Smooth muscle cell (in vitro differentiated cells): ENCODE measurements around the gene KCNQ5. TPM values are rescaled to one million over a fixed set of nuclear protein-coding genes. Genes with fewer than 3 reads are reported as not detected.

ENCODE experiments used
- DNase-seq: peaks from one replicate; lab custom pipeline; 2025; ENCODE audit not compliant: unreplicated experiment; lab: John Stamatoyannopoulos, UW
- H2AFZ ChIP-seq: fragments of 200-600 bp; sonication (generic); 2 replicates; pipeline ENCODE4 v1.6.0; 2016; ENCODE audit warnings: antibody characterized with exemption, low read depth, mild to moderate bottlenecking
- H3F3A ChIP-seq: fragments of 200-600 bp; sonication (generic); 2 replicates; pipeline ENCODE4 v1.6.0; 2017; ENCODE audit warnings: antibody characterized with exemption, low read depth
- H3K27ac ChIP-seq: fragments of 200-600 bp; sonication (generic); 2 replicates; pipeline ENCODE4 v1.5.1; 2016; ENCODE audit warnings: low read depth, mild to moderate bottlenecking
- H3K27me3 ChIP-seq: fragments of 200-600 bp; sonication (generic); 2 replicates; pipeline ENCODE4 v1.6.1; 2016; ENCODE audit warnings: low read depth, mild to moderate bottlenecking
- H3K36me3 ChIP-seq: fragments of 200-600 bp; sonication (generic); 2 replicates; pipeline ENCODE4 v1.5.1; 2016; ENCODE audit warnings: low read depth
- H3K4me1 ChIP-seq: fragments of 200-600 bp; sonication (generic); 2 replicates; pipeline ENCODE4 v1.5.1; 2016; ENCODE audit warnings: low read depth
- H3K4me2 ChIP-seq: fragments of 200-600 bp; sonication (generic); 2 replicates; pipeline ENCODE4 v1.6.0; 2016; ENCODE audit warnings: mild to moderate bottlenecking
- H3K4me3 ChIP-seq: fragments of 200-600 bp; sonication (generic); 2 replicates; pipeline ENCODE4 v1.5.1; 2016; ENCODE audit warnings: mild to moderate bottlenecking
- H3K79me2 ChIP-seq: fragments of 200-600 bp; sonication (generic); 2 replicates; pipeline ENCODE4 v1.6.0; 2016; ENCODE audit warnings: low read depth, mild to moderate bottlenecking
- H3K9ac ChIP-seq: fragments of 200-600 bp; sonication (generic); 2 replicates; pipeline ENCODE4 v1.6.0; 2016; ENCODE audit warnings: low read depth
- H3K9me3 ChIP-seq: fragments of 200-600 bp; sonication (generic); replicated peaks from 2 replicates; pipeline ENCODE4 v1.5.1; 2016; ENCODE audit warnings: low read depth
- H4K20me1 ChIP-seq: fragments of 200-600 bp; sonication (generic); 2 replicates; pipeline ENCODE4 v1.6.0; 2016; ENCODE audit warnings: low read depth
- CTCF ChIP-seq: fragments of 200-600 bp; sonication (generic); IDR thresholded peaks from 2 replicates; pipeline ENCODE4 v1.5.1; 2017; ENCODE audit warnings: borderline replicate concordance, mild to moderate bottlenecking, antibody characterized with exemption; ENCODE audit not compliant: insufficient read depth, poor library complexity, severe bottlenecking
- WGBS: methylation state at CpG from one replicate; pipeline ENCODE4 v1.1.7; 2016; ENCODE audit warnings: low lambda C conversion rate; 5-methylcytosine and 5-hydroxymethylcytosine counted together
- polyA plus RNA-seq: library from polyadenylated mRNA; unstranded; fragments of >200 nt; fragmentation: Nextera tagmentation; extraction: Ambion mirVana; gene quantifications from 2 replicates; pipeline ENCODE4 v1.2.1, GENCODE V29; 2016
- total RNA-seq: library from RNA; depleted of rRNA; stranded (reverse); fragments of >200 nt; gene quantifications from 2 replicates; pipeline ENCODE4 v1.2.3, GENCODE V29; 2014

Gene KCNQ5
- total and polyA plus RNA-seq, 2 experiments from 2014 or later, result 1.2 to 2.0 TPM

- H3F3A ChIP-seq, result peaks cover 17% of the 10 kb centered on the region
- H3K4me2 ChIP-seq, result peak overlapping the region; percentile 81
- WGBS, result 69% methylated on average over 1 of the region's 1 CpG
- H3K27ac ChIP-seq, result peak overlapping the region; percentile 84
- no peak overlapping the region for H3K9ac ChIP-seq
- no peak for TF ChIP-seq CTCF
- H3K9me3 ChIP-seq, result no peaks in the 10 kb centered on the region
- no peaks in the 10 kb centered on the region for H3K36me3 ChIP-seq
- no peaks in the 10 kb centered on the region for H4K20me1 ChIP-seq
- no peak overlapping the region for H3K4me3 ChIP-seq
- no peak overlapping the region for H2AFZ ChIP-seq
- H3K79me2 ChIP-seq, result no peaks in the 10 kb centered on the region
- H3K4me1 ChIP-seq, result peaks cover 13% of the 10 kb centered on the region
- DNase-seq, result no peak
- no peaks in the 10 kb centered on the region for H3K27me3 ChIP-seq
Observed at GRCh38 chr6:73078333-73078862, 456.5 kb downstream of the KCNQ5 start.

GRCh38 chr6:73078908-73079610 is 457.2 kb downstream of the KCNQ5 start:
- Histone ChIP-seq H3K9ac (no peak overlapping the region), H3K79me2 (no peaks in the 10 kb centered on the region), H2AFZ (no peak overlapping the region), H3K27ac (peak overlapping the region; percentile 84), H3F3A (peaks cover 17% of the 10 kb centered on the region), H3K9me3 (no peaks in the 10 kb centered on the region), H3K4me3 (no peak overlapping the region), H3K4me2 (peak overlapping the region; percentile 81), H3K27me3 (no peaks in the 10 kb centered on the region), H3K4me1 (peaks cover 13% of the 10 kb centered on the region), H3K36me3 (no peaks in the 10 kb centered on the region), H4K20me1 (no peaks in the 10 kb centered on the region)
- WGBS, result 80% methylated on average over 5 of the region's 5 CpGs
- no peak for TF ChIP-seq CTCF
- no peak for DNase-seq

- DNase-seq, result no peak
Observed at GRCh38 chr6:73079611-73079955, 457.7 kb downstream of the KCNQ5 start.

More at GRCh38 chr6:73079611-73079955, 457.7 kb downstream of the KCNQ5 start:
- H3K79me2 ChIP-seq, result no peaks in the 10 kb centered on the region
- H3K4me3 ChIP-seq, result no peak overlapping the region
- no peak for TF ChIP-seq CTCF
- no peaks in the 10 kb centered on the region for H3K9me3 ChIP-seq
- H3K4me1 ChIP-seq, result peaks cover 13% of the 10 kb centered on the region
- WGBS, result 12% methylated on average over 3 of the region's 3 CpGs
- no peak overlapping the region for H3K9ac ChIP-seq
- H3K27me3 ChIP-seq, result no peaks in the 10 kb centered on the region
- H3K27ac ChIP-seq, result peak overlapping the region; percentile 84
- H3K36me3 ChIP-seq, result no peaks in the 10 kb centered on the region
- H3F3A ChIP-seq, result peaks cover 17% of the 10 kb centered on the region
- peak overlapping the region; percentile 81 for H3K4me2 ChIP-seq
- no peak overlapping the region for H2AFZ ChIP-seq
- H4K20me1 ChIP-seq, result no peaks in the 10 kb centered on the region
